Ishikawa (cell line): ENCODE results near the gene GAPDHS.
A peak's percentile ranks its signal among the peaks of the same experiment; 100 is the strongest.

Source experiments
- CEBPB ChIP-seq: IDR thresholded peaks from 2 replicates; pipeline ENCODE4 v1.6.1; 2012
- CREB1 ChIP-seq: IDR thresholded peaks from 2 replicates; pipeline ENCODE4 v1.6.1; 2012; ENCODE audit warnings: low read depth
- EGR1 ChIP-seq: IDR thresholded peaks from 2 replicates; pipeline ENCODE4 v1.6.1; 2012
- EP300 ChIP-seq: IDR thresholded peaks from 2 replicates; pipeline ENCODE4 v1.6.1; 2012; ENCODE audit warnings: borderline replicate concordance
- FOXM1 ChIP-seq: IDR thresholded peaks from 2 replicates; pipeline ENCODE4 v1.6.1; 2012; ENCODE audit warnings: low read depth, borderline replicate concordance
- MAX ChIP-seq: IDR thresholded peaks from 2 replicates; pipeline ENCODE4 v1.6.1; 2012
- NFIC ChIP-seq: IDR thresholded peaks from 2 replicates; pipeline ENCODE4 v1.6.1; 2012
- RAD21 ChIP-seq: IDR thresholded peaks from 2 replicates; pipeline ENCODE4 v1.6.1; 2012; ENCODE audit warnings: low read depth
- REST ChIP-seq: IDR thresholded peaks from 2 replicates; pipeline ENCODE4 v1.6.1; 2012; ENCODE audit warnings: low read depth, mild to moderate bottlenecking
- TAF1 ChIP-seq: IDR thresholded peaks from 2 replicates; pipeline ENCODE4 v1.6.1; 2012; ENCODE audit warnings: low read depth, mild to moderate bottlenecking
- TCF12 ChIP-seq: IDR thresholded peaks from 2 replicates; pipeline ENCODE4 v1.6.1; 2012; ENCODE audit warnings: low read depth
- TEAD4 ChIP-seq: IDR thresholded peaks from 2 replicates; pipeline ENCODE4 v1.6.1; 2012
- USF1 ChIP-seq: IDR thresholded peaks from 2 replicates; pipeline ENCODE4 v1.6.1; 2012
- YY1 ChIP-seq: IDR thresholded peaks from 2 replicates; pipeline ENCODE4 v1.6.1; 2012; ENCODE audit warnings: low read depth
- ZBTB7A ChIP-seq: IDR thresholded peaks from 2 replicates; pipeline ENCODE4 v1.6.1; 2012; ENCODE audit warnings: low read depth

GAPDHS gene

DNA sequence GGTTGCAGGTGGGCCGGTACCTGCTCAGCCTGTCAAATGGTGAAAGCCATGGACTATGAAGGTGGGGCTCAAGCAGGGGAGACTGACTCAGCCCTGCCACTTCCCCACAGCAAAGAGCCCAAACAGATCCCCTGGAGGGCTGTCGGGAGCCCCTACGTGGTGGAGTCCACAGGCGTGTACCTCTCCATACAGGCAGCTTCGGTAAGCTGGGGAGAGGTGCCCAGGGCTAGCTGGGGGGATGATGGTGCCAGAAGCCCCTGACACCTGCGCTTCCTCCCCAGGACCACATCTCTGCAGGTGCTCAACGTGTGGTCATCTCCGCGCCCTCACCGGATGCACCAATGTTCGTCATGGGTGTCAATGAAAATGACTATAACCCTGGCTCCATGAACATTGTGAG lies 9.0 kb downstream of the GAPDHS start:
- no peak for TF ChIP-seq TAF1

DNA sequence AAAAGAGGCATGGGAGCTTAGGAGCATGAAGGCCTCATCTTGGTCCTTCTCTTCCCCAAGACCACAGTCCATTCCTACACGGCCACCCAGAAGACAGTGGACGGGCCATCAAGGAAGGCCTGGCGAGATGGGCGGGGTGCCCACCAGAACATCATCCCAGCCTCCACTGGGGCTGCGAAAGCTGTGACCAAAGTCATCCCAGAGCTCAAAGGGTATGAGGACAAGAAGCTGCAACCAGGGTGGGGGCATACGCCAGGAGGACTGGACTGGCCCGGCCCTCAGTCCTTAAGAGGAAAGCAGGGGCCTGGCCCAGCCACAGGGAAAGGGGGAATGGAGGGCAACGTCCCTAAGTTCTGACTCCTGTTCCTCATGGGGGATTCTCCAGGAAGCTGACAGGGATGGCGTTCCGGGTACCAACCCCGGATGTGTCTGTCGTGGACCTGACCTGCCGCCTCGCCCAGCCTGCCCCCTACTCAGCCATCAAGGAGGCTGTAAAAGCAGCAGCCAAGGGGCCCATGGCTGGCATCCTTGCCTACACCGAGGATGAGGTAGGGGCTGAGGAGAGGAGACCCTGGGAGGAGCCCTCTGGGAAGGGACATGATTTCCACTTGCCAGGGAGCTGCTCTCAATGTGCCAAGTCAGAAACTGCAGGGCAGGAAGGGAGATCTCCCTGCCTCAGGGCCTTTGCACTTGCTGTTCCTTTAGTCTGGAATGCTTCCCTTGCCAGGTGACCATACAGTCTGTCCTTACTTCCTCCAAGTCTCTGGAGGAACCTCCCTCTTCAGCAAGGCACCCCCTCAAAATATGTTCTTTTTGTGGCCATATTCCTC lies 10.2 kb downstream of the GAPDHS start:
- TF ChIP-seq FOXM1, result no peak
- TF ChIP-seq CEBPB, result no peak
- TF ChIP-seq YY1, result no peak
- TF ChIP-seq TEAD4, result no peak
- no peak for TF ChIP-seq MAX
- TF ChIP-seq CREB1, result no peak
- TF ChIP-seq RAD21, result no peak
- no peak for TF ChIP-seq ZBTB7A
- TF ChIP-seq REST, result no peak

DNA sequence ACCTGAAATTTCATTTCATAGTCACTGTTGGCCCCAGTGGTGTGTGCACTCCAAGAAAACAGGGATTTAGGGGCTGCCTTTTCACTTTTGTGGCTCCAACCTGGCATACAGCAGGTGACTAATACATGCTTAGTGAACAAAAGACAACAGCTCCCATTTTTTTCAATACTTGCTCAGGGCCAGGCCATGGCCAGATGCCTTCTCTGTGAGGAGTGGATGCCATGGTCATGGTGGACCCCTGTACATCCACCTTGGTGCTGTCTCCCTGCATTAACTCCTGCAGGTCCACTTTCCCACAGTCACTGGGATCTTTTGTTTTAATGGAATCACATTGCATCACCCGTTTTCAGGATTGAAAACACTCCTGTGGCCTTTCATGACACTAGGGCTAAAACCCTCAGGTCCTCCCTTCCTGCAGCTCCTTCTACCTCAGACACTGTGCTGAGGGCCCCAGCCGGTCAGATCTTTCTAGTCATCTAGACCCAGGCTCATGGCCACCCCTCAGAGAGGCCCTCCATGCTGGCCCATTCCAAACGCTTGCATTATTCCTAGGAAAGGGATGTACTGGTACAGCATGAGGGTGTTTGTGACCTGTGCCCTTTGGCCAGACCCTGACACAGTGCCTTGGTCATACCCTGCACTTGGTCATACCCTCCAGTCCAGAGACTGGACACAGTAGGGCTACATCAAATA lies 11.0 kb downstream of the GAPDHS start:
- TF ChIP-seq REST (no peak), TEAD4 (no peak), YY1 (no peak), TAF1 (no peak), CREB1 (no peak), ZBTB7A (no peak), USF1 (no peak), NFIC (no peak), RAD21 (no peak)

- TF ChIP-seq NFIC, result no peak; the same call in 1 of the 2 replicates
- no peak for TF ChIP-seq EGR1
- peak; percentile 84 for TF ChIP-seq MAX
- peak; percentile 93 for TF ChIP-seq CREB1
- no peak for TF ChIP-seq RAD21
- TF ChIP-seq EP300, result no peak
- TF ChIP-seq USF1, result peak; percentile 90
- no peak for TF ChIP-seq FOXM1
- TF ChIP-seq YY1, result peak; percentile 55; the same call in 1 of the 2 replicates
- TF ChIP-seq TEAD4, result no peak
- peak; percentile 77 for TF ChIP-seq TAF1
- TF ChIP-seq TCF12, result peak; percentile 60
- TF ChIP-seq CEBPB, result no peak
- TF ChIP-seq REST, result no peak
- TF ChIP-seq ZBTB7A, result no peak; the same call in none of the 2 replicates
Measured at GRCh38 chr19:35545001-35545854, 12.0 kb downstream of the GAPDHS start, which contains the start of gene TMEM147. TSS of gene TMEM147 (plus strand) at chr19:35545626. CDS start at chr19:35545740, 114 bp downstream.
